HL-60 (cell line): ENCODE measurements around the gene FILIP1L.

ENCODE experiments used
- DNase-seq, 2 experiments: peaks; one replicate each; pipeline ENCODE4 v3.0.0-alpha.2; 2010 to 2020; ENCODE audit warnings: low read depth in 1 of 2, low spot score in 1 of 2
- H3K27ac ChIP-seq: fragments of 250-450 bp; sonication (Bioruptor Pico); replicated peaks from 2 replicates; pipeline ENCODE4 v1.5.1; 2020; ENCODE audit warnings: mild to moderate bottlenecking, moderate library complexity
- H3K27me3 ChIP-seq: fragments of 250-450 bp; sonication (Bioruptor Pico); 2 replicates; pipeline ENCODE4 v1.5.1; 2021; ENCODE audit warnings: mild to moderate bottlenecking, moderate library complexity; ENCODE audit not compliant: insufficient read depth, poor library complexity, severe bottlenecking
- H3K4me3 ChIP-seq: replicated peaks from 2 replicates; pipeline ENCODE4 v1.5.1; 2011; ENCODE audit warnings: mild to moderate bottlenecking, control low read depth, low read length; ENCODE audit not compliant: insufficient read depth
- CTCF ChIP-seq: IDR thresholded peaks from one replicate; pipeline ENCODE4 v1.5.1; 2011; ENCODE audit warnings: low read length, control low read depth, inconsistent platforms; ENCODE audit not compliant: insufficient read depth
- GABPA ChIP-seq: IDR thresholded peaks from 2 replicates; pipeline ENCODE4 v1.6.1; 2012; ENCODE audit warnings: low read depth
- POLR2AphosphoS5 ChIP-seq: IDR thresholded peaks from 2 replicates; pipeline ENCODE4 v1.6.1; 2012; ENCODE audit warnings: low read depth
- REST ChIP-seq: IDR thresholded peaks from 2 replicates; pipeline ENCODE4 v1.6.1; 2012; ENCODE audit warnings: low read depth; ENCODE audit not compliant: insufficient replicate concordance
- SPI1 ChIP-seq: IDR thresholded peaks from 2 replicates; pipeline ENCODE4 v1.6.1; 2012; ENCODE audit warnings: low read depth, mild to moderate bottlenecking, borderline replicate concordance

Gene FILIP1L

GRCh38 chr3:99981138-99981537 lies 133.2 kb downstream of the FILIP1L start:
- no peak for TF ChIP-seq REST
- TF ChIP-seq SPI1: no peak
- no peak for TF ChIP-seq CTCF
- TF ChIP-seq POLR2AphosphoS5: no peak
- TF ChIP-seq GABPA: no peak
- no peak for DNase-seq
- Histone ChIP-seq H3K4me3 (no peak overlapping the region), H3K27me3 (no peaks in the 10 kb centered on the region), H3K27ac (no peak overlapping the region)

- no peak overlapping the region for H3K4me3 ChIP-seq
- DNase-seq: no peak
- H3K27me3 ChIP-seq: no peaks in the 10 kb centered on the region
- H3K27ac ChIP-seq: no peak overlapping the region
- TF ChIP-seq GABPA: no peak
- no peak for TF ChIP-seq SPI1
- no peak for TF ChIP-seq POLR2AphosphoS5
- TF ChIP-seq REST: no peak
- TF ChIP-seq CTCF: no peak
These were observed 133.7 kb downstream of the FILIP1L start for GRCh38 chr3:99980606-99981005.

- H3K4me3 ChIP-seq: no peak overlapping the region
These were observed 136.1 kb downstream of the FILIP1L start for GRCh38 chr3:99978221-99978620.

More at GRCh38 chr3:99978221-99978620, 136.1 kb downstream of the FILIP1L start:
- Histone ChIP-seq H3K27ac (no peak overlapping the region), H3K27me3 (no peaks in the 10 kb centered on the region)
- TF ChIP-seq SPI1 (no peak), GABPA (no peak), REST (no peak), POLR2AphosphoS5 (no peak), CTCF (no peak)
- no peak for DNase-seq
